NCI-H128 (cell line): ENCODE data around the gene ROBO4.

Experiments
- DNase-seq: peaks from one replicate; lab custom pipeline; 2025; ENCODE audit not compliant: unreplicated experiment; lab: John Stamatoyannopoulos, UW

Gene ROBO4

GRCh38 chr11:124897674-124898262, at the start of gene ROBO4:
TSS of gene ROBO4 (minus strand) at chr11:124897865. CDS start at chr11:124897795, 70 bp downstream.
- DNase-seq = no peak

DNA sequence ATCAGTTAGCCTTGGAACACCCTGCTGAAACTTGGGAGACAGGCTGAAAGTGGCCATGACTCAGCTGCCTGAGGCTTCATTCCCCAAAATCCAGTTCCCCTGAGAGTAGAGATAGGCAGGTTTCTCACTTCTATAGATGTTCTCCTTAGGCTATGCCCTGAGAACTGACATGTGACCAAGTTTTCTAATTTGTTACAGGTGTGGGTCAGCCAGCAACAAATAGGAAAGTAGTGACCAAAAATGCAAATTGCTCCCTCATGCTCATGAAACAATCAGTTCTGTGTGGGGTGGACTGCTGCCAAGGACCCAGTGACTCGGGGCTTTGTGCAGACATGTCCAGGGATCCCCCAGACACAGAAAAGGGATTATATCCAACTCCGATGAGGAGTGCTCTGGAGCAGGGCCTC, 49.1 kb upstream of the ROBO4 start:
- DNase-seq = no peak

GRCh38 chr11:124945826-124946225, 48.2 kb upstream of the ROBO4 start:
- no peak for DNase-seq

DNA sequence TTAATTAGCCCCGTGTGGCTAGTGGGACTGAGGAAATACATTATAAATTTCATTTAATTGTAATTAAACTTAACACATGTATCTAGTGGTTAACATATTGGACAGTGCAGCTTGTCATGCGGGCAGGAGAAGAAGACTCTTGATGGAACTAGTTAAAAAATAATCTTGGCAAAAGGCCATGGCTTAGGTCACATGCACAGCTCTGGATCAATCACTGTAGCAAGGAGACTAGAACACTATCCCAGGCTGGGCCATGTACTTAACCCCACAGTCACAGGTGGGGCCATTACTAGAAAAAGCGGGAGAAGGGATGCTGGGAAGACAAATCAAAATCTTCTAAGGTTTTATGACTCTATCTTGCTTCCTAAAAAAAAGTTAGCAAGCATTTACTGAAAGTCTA, 46.9 kb upstream of the ROBO4 start:
- no peak for DNase-seq

GRCh38 chr11:124943741-124944140, 46.1 kb upstream of the ROBO4 start:
- no peak for DNase-seq

DNA sequence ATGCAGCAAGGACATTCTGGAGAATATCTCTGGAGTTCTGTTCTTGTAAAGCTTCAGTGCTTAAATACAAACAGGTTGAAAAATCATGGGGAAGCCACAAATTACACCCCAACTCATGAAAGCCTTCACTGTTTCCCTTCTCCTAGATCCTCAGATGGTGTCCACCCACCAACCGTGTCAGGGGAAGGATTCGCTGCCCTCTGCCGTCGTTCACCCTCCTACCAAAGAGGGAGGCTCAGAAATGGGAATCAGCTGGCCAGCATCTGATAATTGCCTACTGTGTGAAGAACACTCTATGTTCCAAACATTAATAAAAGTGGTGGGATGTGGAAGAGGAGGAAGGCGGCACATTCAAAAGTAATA, 45.6 kb upstream of the ROBO4 start:
- DNase-seq = no peak

DNA sequence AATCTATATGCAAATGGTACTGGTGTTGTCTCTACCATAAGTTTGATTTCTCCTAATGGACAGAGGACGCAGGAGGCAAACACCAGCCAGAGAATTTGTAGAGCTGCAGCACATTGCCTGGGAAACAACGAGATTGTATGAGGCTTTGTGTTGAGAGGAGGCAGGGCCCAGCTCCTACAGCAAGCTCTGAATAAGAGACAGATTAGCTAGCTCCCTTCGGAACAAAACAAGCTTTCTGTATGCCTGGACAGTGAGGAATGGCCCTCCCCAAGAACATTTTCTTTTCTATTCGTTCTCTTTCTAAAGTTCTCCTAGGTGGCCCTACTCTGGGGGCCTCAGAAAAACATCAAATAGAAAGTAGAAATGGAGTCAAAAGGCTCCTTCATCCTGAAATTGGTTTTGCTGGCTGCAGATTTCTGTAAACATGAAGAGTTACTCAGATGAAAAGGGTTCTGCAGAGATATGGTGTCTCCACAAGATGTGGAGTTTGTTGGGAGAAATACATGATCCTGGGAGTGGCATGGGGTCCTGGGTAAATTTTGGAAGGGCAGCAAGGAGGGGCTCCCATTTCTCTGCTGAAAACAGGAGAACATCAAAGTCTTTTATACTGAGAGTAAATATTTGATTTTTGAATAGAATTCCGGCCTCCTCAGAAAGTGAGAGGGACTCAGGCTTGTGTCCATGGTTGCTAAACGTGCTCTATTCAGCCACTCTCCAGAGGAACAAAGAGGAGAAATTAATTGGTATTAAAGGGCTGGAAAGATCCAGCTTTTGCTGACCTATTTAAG, 45.0 kb upstream of the ROBO4 start:
- DNase-seq = no peak

GRCh38 chr11:124941703-124942102, 44.0 kb upstream of the ROBO4 start:
- DNase-seq = no peak

DNA sequence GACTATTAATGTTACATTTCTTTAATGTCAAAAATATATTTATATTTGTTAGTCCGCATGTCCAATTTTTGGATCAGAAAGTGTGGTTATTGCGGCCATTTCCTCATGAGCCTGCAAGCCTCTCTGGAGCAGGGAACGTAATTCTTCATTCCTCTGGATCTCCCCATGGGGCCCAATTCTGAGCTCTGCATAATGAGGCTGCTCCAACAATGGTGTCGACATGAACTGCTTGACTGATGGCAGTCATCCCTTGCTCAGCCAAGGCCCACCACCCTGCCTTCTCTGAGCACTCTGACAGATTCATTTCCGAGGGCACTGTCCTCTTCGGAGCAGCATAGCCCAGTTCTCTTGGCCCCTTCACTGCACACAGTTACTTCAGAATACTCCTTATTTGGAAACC, 41.3 kb upstream of the ROBO4 start:
- DNase-seq = no peak

GRCh38 chr11:124938206-124938765, 40.6 kb upstream of the ROBO4 start:
- no peak for DNase-seq

DNA sequence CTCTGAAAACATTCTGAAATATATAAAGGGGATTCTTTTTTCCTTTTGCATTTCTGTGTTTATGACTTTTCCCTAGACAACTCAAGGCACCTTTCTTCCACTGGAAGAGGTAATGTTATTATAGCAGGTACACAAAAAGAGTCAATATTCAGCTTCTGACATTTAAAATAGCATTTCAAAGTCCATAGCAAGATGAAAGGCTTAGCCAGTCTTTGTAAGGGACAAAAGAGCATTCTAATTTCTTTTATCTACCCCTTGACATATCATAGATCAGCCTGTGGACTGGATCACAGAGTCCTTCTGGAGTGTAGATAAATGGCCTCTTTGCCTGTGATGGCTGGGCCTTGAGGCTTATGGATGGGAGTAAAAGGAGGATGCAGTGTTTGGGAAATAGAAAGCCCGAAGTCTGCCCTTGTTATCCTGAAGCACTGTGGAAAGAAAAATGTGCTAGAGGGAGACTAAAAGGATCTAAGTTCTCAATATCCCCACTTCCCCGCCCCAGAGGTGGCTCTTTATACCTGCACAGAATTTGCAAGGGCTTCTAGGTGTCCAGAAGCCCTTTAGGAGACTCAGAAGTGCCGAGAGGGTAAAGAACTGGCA, 39.8 kb upstream of the ROBO4 start:
- DNase-seq = no peak

- DNase-seq = no peak
Observed at GRCh38 chr11:124935548-124936514, 38.2 kb upstream of the ROBO4 start, which contains the start of gene HEPACAM. TSS of gene HEPACAM (minus strand) at chr11:124936047. CDS start at chr11:124936006, 41 bp downstream.

DNA sequence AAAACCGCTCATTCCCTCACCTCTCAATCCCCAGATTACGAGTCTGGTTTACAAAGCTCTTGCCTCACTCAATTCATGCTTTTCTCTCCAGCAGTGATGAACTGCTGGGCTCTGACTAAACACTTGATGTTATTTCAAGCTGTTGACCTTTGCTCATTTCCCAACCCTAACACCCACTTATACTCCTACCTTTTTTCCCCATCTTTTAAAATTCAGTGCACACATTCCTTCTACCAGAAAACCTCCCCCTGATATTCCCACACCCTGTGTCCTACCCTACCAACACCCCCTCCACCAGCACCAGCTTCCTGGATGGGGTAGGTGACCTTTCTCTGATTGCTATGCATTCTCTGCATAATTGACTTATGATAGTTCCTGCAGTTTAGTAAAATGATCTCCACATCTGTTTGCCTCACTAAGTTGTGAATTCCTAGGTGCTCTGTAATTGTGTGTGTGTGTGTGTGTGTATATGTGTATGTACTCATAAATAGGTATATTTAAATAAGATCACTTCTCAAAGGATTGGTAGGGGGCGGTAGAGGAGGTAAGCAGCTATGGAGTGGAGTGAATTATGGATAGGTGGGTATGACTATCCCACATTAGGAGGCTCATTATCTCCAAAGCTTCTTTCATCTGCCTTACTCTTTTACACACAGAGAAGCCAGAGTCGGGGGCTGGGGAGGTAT, 37.3 kb upstream of the ROBO4 start:
- DNase-seq = no peak

DNA sequence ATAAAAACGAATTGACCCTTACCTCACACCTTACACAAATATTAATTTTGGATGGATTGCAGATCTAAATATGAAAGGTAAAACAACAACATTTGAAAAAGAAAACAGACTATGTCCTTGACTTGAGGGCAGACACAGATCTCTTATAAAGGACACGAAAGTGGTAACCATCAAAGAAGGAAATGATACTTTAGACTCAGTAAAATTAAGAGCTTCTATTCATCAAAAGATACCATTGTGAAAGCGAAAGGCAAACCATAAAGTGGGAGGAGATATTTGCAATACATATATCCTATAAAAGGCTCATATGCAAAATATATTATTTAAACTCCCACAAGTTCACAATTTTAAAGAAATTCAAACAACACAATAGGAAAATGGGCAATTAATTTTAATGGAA, 33.1 kb upstream of the ROBO4 start:
- DNase-seq = no peak

GRCh38 chr11:124928942-124929665, 31.4 kb upstream of the ROBO4 start:
- DNase-seq = no peak

DNA sequence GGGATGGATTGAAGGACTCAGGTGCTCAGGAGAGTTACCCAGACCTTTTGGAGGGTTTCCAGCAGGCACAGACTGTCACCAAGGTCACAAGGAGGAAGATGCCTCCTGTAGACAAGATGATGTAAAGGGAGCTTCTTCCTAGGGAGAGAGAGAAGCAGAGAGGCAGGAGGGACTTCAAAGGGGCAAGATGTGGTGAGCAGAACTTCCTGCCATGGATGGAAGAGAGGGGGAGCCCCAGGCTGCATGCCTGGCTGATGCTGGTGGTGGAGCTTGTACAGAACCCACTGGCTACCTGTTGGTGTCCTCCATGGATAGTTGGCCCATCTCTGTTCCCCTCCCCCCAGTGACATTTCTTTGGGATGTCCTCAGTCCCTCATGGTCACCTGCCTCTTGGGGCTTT, 25.6 kb upstream of the ROBO4 start:
- no peak for DNase-seq

DNA sequence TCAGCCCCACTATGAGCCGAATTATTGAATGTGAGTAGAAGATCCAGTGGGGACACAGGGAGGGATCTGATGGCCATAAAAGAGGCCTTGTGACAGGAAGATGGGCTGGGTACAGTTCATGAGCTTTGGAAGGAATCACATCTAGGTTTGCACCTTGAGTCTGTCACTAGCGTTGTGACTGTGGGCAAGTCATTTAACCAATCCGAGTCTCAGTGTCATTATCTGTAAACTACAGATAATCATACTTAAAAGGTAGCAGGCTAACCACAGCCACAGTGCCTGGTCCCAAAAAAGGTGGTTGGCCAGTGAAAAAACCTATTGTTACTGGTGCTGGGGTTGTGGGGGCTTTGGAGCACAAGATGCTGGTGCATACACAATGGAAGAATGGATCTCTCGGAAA, 25.2 kb upstream of the ROBO4 start:
- no peak for DNase-seq

DNA sequence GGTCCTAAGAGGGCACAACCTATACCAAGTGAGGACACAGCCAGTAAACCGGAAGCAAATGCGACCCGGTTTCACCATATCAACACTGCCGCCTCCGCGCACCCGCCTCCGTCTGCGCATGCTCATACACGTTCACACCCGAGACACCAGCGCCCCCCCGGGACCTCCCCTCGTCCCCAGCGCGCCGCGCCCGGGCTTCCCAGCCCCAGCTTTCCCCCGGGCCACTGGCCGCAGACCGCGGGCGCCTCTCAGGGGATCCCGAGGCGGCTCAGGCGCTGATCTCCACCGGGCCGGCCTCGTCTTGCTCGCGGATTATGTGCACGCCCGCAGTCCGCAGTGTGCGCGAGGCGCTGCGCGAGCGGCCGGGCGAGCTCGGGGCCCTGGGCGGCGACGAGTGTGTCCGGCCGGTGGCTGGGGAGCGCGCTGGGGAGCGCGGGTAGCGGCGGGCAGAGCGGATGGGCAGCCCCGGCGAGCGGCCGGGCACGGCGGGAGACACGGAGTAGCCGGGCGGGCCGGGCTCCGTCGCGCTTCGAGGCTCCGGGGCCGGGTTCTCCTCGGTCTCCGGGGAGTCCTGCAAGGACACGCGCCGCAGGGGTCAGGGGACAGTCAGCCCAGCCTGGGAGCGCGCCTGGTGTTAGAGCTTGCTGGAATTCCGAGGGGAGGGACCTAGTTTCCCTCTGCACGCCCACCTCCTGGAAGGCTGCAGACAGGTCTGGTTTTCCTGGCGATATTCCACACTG, 23.4 kb upstream of the ROBO4 start:
- DNase-seq = no peak

DNA sequence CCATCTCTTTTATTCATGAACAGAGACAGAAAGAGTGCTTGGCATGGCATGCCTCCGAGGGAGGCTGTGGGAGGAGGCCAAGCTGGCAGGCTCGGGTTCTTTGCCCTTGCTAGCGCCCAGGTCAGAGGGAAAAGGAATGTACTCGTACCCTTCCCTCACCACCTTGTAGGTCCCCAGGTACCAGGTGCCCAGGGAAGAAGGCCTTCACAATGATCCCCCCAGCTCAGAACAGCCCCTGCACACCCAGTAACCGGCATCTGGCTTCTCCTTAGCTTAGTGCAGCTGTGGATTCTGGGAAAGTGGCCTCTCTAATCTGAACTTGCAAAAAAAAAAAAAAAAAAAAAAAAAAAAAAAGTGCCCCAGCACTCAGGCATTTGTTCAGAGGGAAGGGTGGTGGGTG, 22.7 kb upstream of the ROBO4 start:
- DNase-seq = no peak
